KG1 (cell line): ENCODE results near the gene TSPAN17.

Experiments used
- DNase-seq: peaks from one replicate; lab custom pipeline; 2025; lab: John Stamatoyannopoulos, UW

The TSPAN17 gene

GRCh38 chr5:176621661-176622079 is 25.6 kb upstream of the TSPAN17 start:
- DNase-seq, result no peak

- no peak for DNase-seq
Measured at GRCh38 chr5:176624142-176624541, 23.1 kb upstream of the TSPAN17 start.

GRCh38 chr5:176624938-176625337 is 22.3 kb upstream of the TSPAN17 start:
- DNase-seq, result no peak

- no peak for DNase-seq
Measured at GRCh38 chr5:176625512-176625911, 21.8 kb upstream of the TSPAN17 start.

GRCh38 chr5:176625966-176626875 is 21.1 kb upstream of the TSPAN17 start:
- no peak for DNase-seq

- no peak for DNase-seq
Measured at GRCh38 chr5:176626876-176627236, 20.4 kb upstream of the TSPAN17 start.

- no peak for DNase-seq
Measured at GRCh38 chr5:176627582-176627981, 19.7 kb upstream of the TSPAN17 start.

- DNase-seq, result no peak
Measured at GRCh38 chr5:176628406-176629228, 18.7 kb upstream of the TSPAN17 start.

- no peak for DNase-seq
Measured at GRCh38 chr5:176629317-176629852, 17.9 kb upstream of the TSPAN17 start.

- peak; percentile 4 for DNase-seq
Measured at GRCh38 chr5:176629853-176630680, 17.2 kb upstream of the TSPAN17 start, which contains the start of the genes EIF4E1B and SNCB. EIF4E1B (plus strand) TSS chr5:176630675; CDS start chr5:176642788, 12,113 bp downstream. SNCB (minus strand) TSS chr5:176630534; CDS start chr5:176629654, 880 bp downstream.

GRCh38 chr5:176630681-176631222 is 16.5 kb upstream of the TSPAN17 start:
- no peak for DNase-seq

GRCh38 chr5:176631383-176632200 is 15.7 kb upstream of the TSPAN17 start:
- DNase-seq, result no peak

GRCh38 chr5:176632745-176633144 is 14.5 kb upstream of the TSPAN17 start:
- DNase-seq, result no peak

GRCh38 chr5:176633598-176633997 is 13.7 kb upstream of the TSPAN17 start:
- no peak for DNase-seq

GRCh38 chr5:176636426-176636825 is 10.9 kb upstream of the TSPAN17 start:
- no peak for DNase-seq

- DNase-seq, result no peak
Measured at GRCh38 chr5:176637556-176637955, 9.7 kb upstream of the TSPAN17 start.

GRCh38 chr5:176638437-176638836 is 8.8 kb upstream of the TSPAN17 start:
- DNase-seq, result no peak

- no peak for DNase-seq
Measured at GRCh38 chr5:176639208-176639607, 8.1 kb upstream of the TSPAN17 start.

GRCh38 chr5:176639981-176640380 is 7.3 kb upstream of the TSPAN17 start:
- DNase-seq, result no peak

GRCh38 chr5:176640616-176641015 is 6.7 kb upstream of the TSPAN17 start:
- DNase-seq, result no peak
